GM12878 (cell line): ENCODE results near the gene DCAF12L2. TPM values are rescaled to one million over a fixed set of nuclear protein-coding genes. Genes with fewer than 3 reads are reported as not detected.

Experiments used
- ATAC-seq: fragments of 200-7000 bp; cut with Tn5 transposase; 3 replicates; pipeline ENCODE4 v1.9.1; 2020; ENCODE audit warnings: mild to moderate bottlenecking, moderate library complexity
- BruUV-seq: library from RNA; stranded (reverse); fragments of 400-500 nt; replicated peaks from 2 replicates; lab custom pipeline; 2021; lab: Mats Ljungman, UMichigan
- CTCF ChIA-PET: fragments of 300-600 bp; sonication (Branson Sonifier 250); formaldehyde crosslinking; extraction: SDS; loops from one replicate; lab custom pipeline; 2021; ENCODE audit warnings: inconsistent platforms; lab: Yijun Ruan, JAX
- POLR2A ChIA-PET: fragments of 350-600 bp; formaldehyde crosslinking; extraction: SDS; loops from one replicate; lab custom pipeline; 2021; ENCODE audit warnings: inconsistent platforms; lab: Charles Lee
- RAD21 ChIA-PET: fragments of 300-600 bp; sonication (Branson Sonifier 250); formaldehyde crosslinking; loops from one replicate; lab custom pipeline; 2023; ENCODE audit warnings: antibody characterized with exemption; ENCODE audit not compliant: unreplicated experiment; lab: Charles Lee
- SMC1A ChIA-PET: fragments of 300-600 bp; sonication (Branson Sonifier 250); formaldehyde crosslinking; loops from one replicate; lab custom pipeline; 2023; ENCODE audit not compliant: unreplicated experiment, uncharacterized antibody; lab: Charles Lee
- DNase-seq: peaks from one replicate; pipeline ENCODE4 v3.0.0-alpha.2; 2011; ENCODE audit warnings: low read depth, low spot score
- FAIRE-seq: peaks from 3 replicates; lab custom pipeline; 2011; peaks lifted over from hg19 to GRCh38; lab: Jason Lieb, UNC
- H2AFZ ChIP-seq: 2 replicates; pipeline ENCODE4 v1.6.0; 2011; ENCODE audit warnings: low read depth, low read length, control low read depth; ENCODE audit not compliant: control insufficient read depth
- H3K27ac ChIP-seq: 2 replicates; pipeline ENCODE4 v1.5.1; 2011; ENCODE audit warnings: control low read depth; ENCODE audit not compliant: control insufficient read depth, insufficient read depth
- H3K27me3 ChIP-seq, 2 experiments: replicated peaks in 1 of 2; 2 replicates each; pipeline versions ENCODE4 v1.6.0 to v1.6.1; 2011; ENCODE audit warnings: low read length in 1 of 2; ENCODE audit not compliant: control insufficient read depth in 2 of 2, insufficient read depth in 2 of 2
- H3K36me3 ChIP-seq, 2 experiments: 2 replicates each; pipeline ENCODE4 v1.5.1; 2011; ENCODE audit warnings: low read length in 1 of 2; ENCODE audit not compliant: control insufficient read depth in 2 of 2, insufficient read depth in 2 of 2
- H3K4me1 ChIP-seq: 2 replicates; pipeline ENCODE4 v1.6.1; 2011; ENCODE audit warnings: mild to moderate bottlenecking, low read length, moderate library complexity, mixed read lengths; ENCODE audit not compliant: control insufficient read depth, insufficient read depth
- H3K4me2 ChIP-seq: 2 replicates; pipeline ENCODE4 v1.6.0; 2011; ENCODE audit warnings: control low read depth; ENCODE audit not compliant: control insufficient read depth, insufficient read depth
- H3K4me3 ChIP-seq: fragments of 200-600 bp; sonication (generic); 2 replicates; pipeline ENCODE4 v1.5.1; 2016
- H3K79me2 ChIP-seq: 2 replicates; pipeline ENCODE4 v1.6.0; 2011; ENCODE audit warnings: low read length; ENCODE audit not compliant: control insufficient read depth, insufficient read depth
- H3K9ac ChIP-seq: 2 replicates; pipeline ENCODE4 v1.8.0; 2011; ENCODE audit warnings: low read length, control low read depth, mixed read lengths; ENCODE audit not compliant: control insufficient read depth, insufficient read depth
- H3K9me3 ChIP-seq: replicated peaks from 3 replicates; pipeline ENCODE4 v1.5.1; 2011; ENCODE audit warnings: mild to moderate bottlenecking, low read length; ENCODE audit not compliant: control insufficient read depth, insufficient read depth
- H4K20me1 ChIP-seq: 2 replicates; pipeline ENCODE4 v1.6.0; 2011; ENCODE audit not compliant: control insufficient read depth, insufficient read depth
- BMI1 ChIP-seq: fragments of 450-650 bp; IDR thresholded peaks from 2 replicates; pipeline ENCODE4 v1.6.1; 2016; ENCODE audit warnings: mild to moderate bottlenecking, moderate library complexity, borderline replicate concordance
- CHD2 ChIP-seq: IDR thresholded peaks from 2 replicates; pipeline ENCODE4 v1.6.1; 2011; ENCODE audit warnings: low read depth, low read length, improper control_type of control experiment, borderline replicate concordance
- FOXK2 ChIP-seq: fragments of 450-650 bp; IDR thresholded peaks from 2 replicates; pipeline ENCODE4 v1.6.1; 2017; ENCODE audit warnings: mild to moderate bottlenecking, moderate library complexity
- IKZF1 ChIP-seq: fragments of 450-650 bp; conservative IDR thresholded peaks from 2 replicates; pipeline ENCODE4 v1.6.1; 2017; ENCODE audit warnings: antibody characterized with exemption, mild to moderate bottlenecking
- MAX ChIP-seq: IDR thresholded peaks from 2 replicates; pipeline ENCODE4 v1.6.1; 2012; ENCODE audit warnings: low read depth, low read length, improper control_type of control experiment
- MTA3 ChIP-seq: IDR thresholded peaks from 2 replicates; pipeline ENCODE4 v1.6.1; 2012; ENCODE audit warnings: low read length, inconsistent platforms, borderline replicate concordance
- NFXL1 ChIP-seq: fragments of 450-650 bp; IDR thresholded peaks from 2 replicates; pipeline ENCODE4 v1.6.1; 2017; ENCODE audit warnings: antibody characterized with exemption, mild to moderate bottlenecking, borderline replicate concordance
- POU2F2 ChIP-seq: IDR thresholded peaks from 3 replicates; pipeline ENCODE4 v1.6.1; 2011; ENCODE audit warnings: low read depth, mild to moderate bottlenecking, low read length, borderline replicate concordance
- SKIL ChIP-seq: fragments of 450-650 bp; IDR thresholded peaks from 2 replicates; pipeline ENCODE4 v1.6.1; 2017; ENCODE audit warnings: mild to moderate bottlenecking, low read depth, inconsistent platforms; ENCODE audit not compliant: poor library complexity, severe bottlenecking
- TCF12 ChIP-seq: IDR thresholded peaks from 2 replicates; pipeline ENCODE4 v1.6.1; 2011; ENCODE audit warnings: low read depth, mild to moderate bottlenecking, low read length
- WRNIP1 ChIP-seq: IDR thresholded peaks from 2 replicates; pipeline ENCODE4 v1.6.1; 2011; ENCODE audit warnings: low read depth, low read length, improper control_type of control experiment, borderline replicate concordance
- ZBTB40 ChIP-seq: fragments of 450-650 bp; IDR thresholded peaks from 2 replicates; pipeline ENCODE4 v1.6.1; 2016; ENCODE audit warnings: mild to moderate bottlenecking, moderate library complexity, borderline replicate concordance
- ZNF207 ChIP-seq: fragments of 450-650 bp; IDR thresholded peaks from 2 replicates; pipeline ENCODE4 v1.6.1; 2014; ENCODE audit warnings: antibody characterized with exemption, mild to moderate bottlenecking, borderline replicate concordance
- WGBS: methylation state at CpG from one replicate; pipeline ENCODE4 v1.1.6; 2016; ENCODE audit warnings: low lambda C conversion rate; ENCODE audit not compliant: insufficient replicate concordance, insufficient coverage; ENCODE audit errors: missing lambda C conversion rate; 5-methylcytosine and 5-hydroxymethylcytosine counted together
- in situ Hi-C: fragments of 300-500 bp; cut with MboI; formaldehyde crosslinking; loops from 9 replicates; pipeline ENCODE4 v1.14.3; 2018; ENCODE audit warnings: mixed read lengths
- intact Hi-C: fragments of 100-400 bp; cut with micrococcal nuclease; formaldehyde crosslinking; loops from one replicate; pipeline ENCODE4 v1.14.2; 2022; ENCODE audit not compliant: unreplicated experiment
- polyA plus RNA-seq, 11 experiments: library from polyadenylated mRNA; depleted of rRNA in 4 of 11; unstranded in 6 of 11; stranded (reverse) in 5 of 11; fragments of >200 nt; fragmentation: Nextera tagmentation in 4 of 11; fragmentation: Illumina TruSeq in 1 of 11; extraction: Ambion mirVana in 4 of 11; extraction: Trizol in 1 of 11; gene quantifications; 1 replicate in 1 of 11; 2 replicates in 10 of 11; pipeline versions ENCODE4 v1.2.1 to v1.2.3, GENCODE V29; 2011 to 2016; ENCODE audit warnings: inconsistent platforms in 2 of 11, missing spikeins in 2 of 11, low read depth in 1 of 11
- total RNA-seq, 4 experiments: library from RNA; depleted of rRNA in 3 of 4; stranded (reverse); fragments of >200 nt in 3 of 4; fragmentation: Illumina TruSeq in 1 of 4; extraction: Trizol in 1 of 4; gene quantifications; 2 replicates each; pipeline versions ENCODE4 v1.2.1 to v1.2.3, GENCODE V29; 2013 to 2021

DCAF12L2 gene
- total and polyA plus RNA-seq, 10 of the 15 experiments (the other 5 are each of a cell fraction or from before 2014, with no cell fraction given): not detected

- Histone ChIP-seq H4K20me1 (no peaks in the 10 kb centered on the region), H3K4me3 (no peak overlapping the region), H3K36me3 (no peaks in the 10 kb centered on the region), H3K27ac (no peak overlapping the region), H3K4me2 (no peak overlapping the region), H3K9me3 (no peaks in the 10 kb centered on the region; the same call in 2 of the 3 replicates), H3K27me3 (no peaks in the 10 kb centered on the region), H3K4me1 (no peaks in the 10 kb centered on the region), H3K9ac (no peak overlapping the region), H2AFZ (no peak overlapping the region), H3K79me2 (no peaks in the 10 kb centered on the region)
- RAD21 ChIA-PET: no interaction called here
- SMC1A ChIA-PET: no interaction called here
- intact Hi-C loops (no loop called here), in situ Hi-C loops (no loop called here)
- POLR2A ChIA-PET: no interaction called here
- DNase-seq: no peak
- CTCF ChIA-PET: no interaction called here
- 26% methylated on average over 3 of the region's 3 CpGs for WGBS
- no TSS peak for BruUV-seq
- TF ChIP-seq CHD2 (no peak), NFXL1 (no peak), POU2F2 (no peak), ZNF207 (no peak), MTA3 (no peak), FOXK2 (no peak)
- no peak for FAIRE-seq
- ATAC-seq: no peak
Measured at GRCh38 chrX:126167560-126167959, 1.5 kb upstream of the DCAF12L2 start.

GRCh38 chrX:126165401-126165720, 728 bp downstream of the DCAF12L2 start:
- FAIRE-seq: no peak
- in situ Hi-C loops: no loop called here
- TF ChIP-seq WRNIP1 (no peak), SKIL (no peak), TCF12 (no peak), BMI1 (no peak), ZBTB40 (no peak), IKZF1 (no peak), MAX (no peak)

More at GRCh38 chrX:126165401-126165720, 728 bp downstream of the DCAF12L2 start:
- Histone ChIP-seq H3K9ac (no peak overlapping the region), H4K20me1 (no peaks in the 10 kb centered on the region), H3K4me3 (no peak overlapping the region), H3K9me3 (no peaks in the 10 kb centered on the region; the same call in 2 of the 3 replicates), H3K27ac (no peak overlapping the region), H3K36me3 (no peaks in the 10 kb centered on the region), H3K4me1 (no peaks in the 10 kb centered on the region), H2AFZ (no peak overlapping the region), H3K79me2 (no peaks in the 10 kb centered on the region), H3K4me2 (no peak overlapping the region), H3K27me3 (no peaks in the 10 kb centered on the region)
- no peak for DNase-seq
- ATAC-seq: no peak
- intact Hi-C loops: no loop called here
- ChIA-PET RAD21 (no interaction called here), POLR2A (no interaction called here), SMC1A (no interaction called here), CTCF (no interaction called here)
- 78% methylated on average over 17 of the region's 24 CpGs for WGBS
- no TSS peak for BruUV-seq
